ENCODE measurements around the gene FAM78B. TPM values are rescaled to one million over a fixed set of nuclear protein-coding genes. Genes with fewer than 3 reads are reported as not detected.

The FAM78B gene
- total RNA-seq, 2 donors from 2014 or later, result 2.9 to 14.5 TPM

- Histone ChIP-seq H3K27ac (no peak overlapping the region), H3K27me3 (no peaks in the 10 kb centered on the region), H3K4me1 (no peaks in the 10 kb centered on the region), H3K36me3 (replicated peaks in 1 of 2; ENCODE audit: insufficient read depth in 1 of 2, low read depth in 2 of 2) (no peaks in the 10 kb centered on the region), H3K9me3 (no peaks in the 10 kb centered on the region), H3K4me3 (no peak overlapping the region)
- 81 to 84% methylated on average over 6 of the region's 6 CpGs for WGBS, 2 donors
- DNase-seq (no peak), ATAC-seq (no peak)
- no peak for TF ChIP-seq CTCF (IDR thresholded peaks at IDR 0.05)
- no peak for TF ChIP-seq POLR2A (IDR thresholded peaks at IDR 0.05)
- intact Hi-C loops (cut with DNase I), result no loop called here
Observed at GRCh38 chr1:166086113-166086883, 80.5 kb downstream of the FAM78B start.

- no peaks in the 10 kb centered on the region for H3K9me3 ChIP-seq
- WGBS, 2 donors, result 87 to 95% methylated on average over 3 of the region's 3 CpGs
- intact Hi-C loops (cut with DNase I), result no loop called here
- no peak overlapping the region for H3K27ac ChIP-seq
- no peaks in the 10 kb centered on the region for H3K27me3 ChIP-seq
- no peaks in the 10 kb centered on the region for H3K4me1 ChIP-seq
- DNase-seq (no peak), ATAC-seq (no peak)
- H3K4me3 ChIP-seq, result no peak overlapping the region
- no peaks in the 10 kb centered on the region for H3K36me3 ChIP-seq (replicated peaks in 1 of 2; ENCODE audit: insufficient read depth in 1 of 2, low read depth in 2 of 2)
- no peak for TF ChIP-seq CTCF (IDR thresholded peaks at IDR 0.05)
Observed at GRCh38 chr1:166084613-166085012, 82.2 kb downstream of the FAM78B start.

GRCh38 chr1:166083887-166084286 lies 82.9 kb downstream of the FAM78B start:
- TF ChIP-seq POLR2A (IDR thresholded peaks at IDR 0.05) (no peak), CTCF (IDR thresholded peaks at IDR 0.05) (no peak)
- no peak overlapping the region for H3K27ac ChIP-seq
- ATAC-seq (no peak), DNase-seq (no peak)
- H3K27me3 ChIP-seq, result no peaks in the 10 kb centered on the region
- no peak overlapping the region for H3K4me3 ChIP-seq
- 40 to 47% methylated on average over 2 of the region's 2 CpGs for WGBS, 2 donors
- no peaks in the 10 kb centered on the region for H3K9me3 ChIP-seq
- H3K36me3 ChIP-seq (replicated peaks in 1 of 2; ENCODE audit: insufficient read depth in 1 of 2, low read depth in 2 of 2), result no peaks in the 10 kb centered on the region
- H3K4me1 ChIP-seq, result no peaks in the 10 kb centered on the region
- intact Hi-C loops (cut with DNase I), result no loop called here

GRCh38 chr1:166082601-166083000 lies 84.2 kb downstream of the FAM78B start:
- intact Hi-C loops (cut with DNase I), result no loop called here
- no peak for ATAC-seq
- 82 to 92% methylated on average over 5 of the region's 5 CpGs for WGBS, 2 donors
- H3K27ac ChIP-seq, result no peak overlapping the region
- DNase-seq, result no peak
- no peaks in the 10 kb centered on the region for H3K4me1 ChIP-seq
- H3K4me3 ChIP-seq, result no peak overlapping the region
- no peaks in the 10 kb centered on the region for H3K27me3 ChIP-seq
- no peak for TF ChIP-seq POLR2A (IDR thresholded peaks at IDR 0.05)
- no peak for TF ChIP-seq CTCF (IDR thresholded peaks at IDR 0.05)
- no peaks in the 10 kb centered on the region for H3K9me3 ChIP-seq
- no peaks in the 10 kb centered on the region for H3K36me3 ChIP-seq (replicated peaks in 1 of 2; ENCODE audit: insufficient read depth in 1 of 2, low read depth in 2 of 2)
